GM12891 (cell line): ENCODE results near the gene ZNF41.

ENCODE experiments used
- POLR2A ChIP-seq: IDR thresholded peaks from 2 replicates; pipeline ENCODE4 v1.6.1; 2011; ENCODE audit warnings: low read depth, low read length, control low read depth
- POLR2AphosphoS5 ChIP-seq: IDR thresholded peaks from 2 replicates; pipeline ENCODE4 v1.6.1; 2011; ENCODE audit warnings: low read depth, low read length, control low read depth
- TAF1 ChIP-seq: IDR thresholded peaks from 2 replicates; pipeline ENCODE4 v1.6.1; 2011; ENCODE audit warnings: low read depth, low read length, control low read depth

GRCh38 chrX:47420265-47420664 is 62.8 kb downstream of the ZNF41 start:
- TF ChIP-seq POLR2A: no peak
- TF ChIP-seq POLR2AphosphoS5: no peak
- TF ChIP-seq TAF1: no peak
